ENCODE measurements around the gene HDGF. TPM values are rescaled to one million over a fixed set of nuclear protein-coding genes. Genes with fewer than 3 reads are reported as not detected.

The HDGF gene
- total and polyA plus RNA-seq, 9 of the 15 experiments (the other 6 are each of a cell fraction or from before 2014, with no cell fraction given): 38.8 to 601 (median 400) TPM

DNA sequence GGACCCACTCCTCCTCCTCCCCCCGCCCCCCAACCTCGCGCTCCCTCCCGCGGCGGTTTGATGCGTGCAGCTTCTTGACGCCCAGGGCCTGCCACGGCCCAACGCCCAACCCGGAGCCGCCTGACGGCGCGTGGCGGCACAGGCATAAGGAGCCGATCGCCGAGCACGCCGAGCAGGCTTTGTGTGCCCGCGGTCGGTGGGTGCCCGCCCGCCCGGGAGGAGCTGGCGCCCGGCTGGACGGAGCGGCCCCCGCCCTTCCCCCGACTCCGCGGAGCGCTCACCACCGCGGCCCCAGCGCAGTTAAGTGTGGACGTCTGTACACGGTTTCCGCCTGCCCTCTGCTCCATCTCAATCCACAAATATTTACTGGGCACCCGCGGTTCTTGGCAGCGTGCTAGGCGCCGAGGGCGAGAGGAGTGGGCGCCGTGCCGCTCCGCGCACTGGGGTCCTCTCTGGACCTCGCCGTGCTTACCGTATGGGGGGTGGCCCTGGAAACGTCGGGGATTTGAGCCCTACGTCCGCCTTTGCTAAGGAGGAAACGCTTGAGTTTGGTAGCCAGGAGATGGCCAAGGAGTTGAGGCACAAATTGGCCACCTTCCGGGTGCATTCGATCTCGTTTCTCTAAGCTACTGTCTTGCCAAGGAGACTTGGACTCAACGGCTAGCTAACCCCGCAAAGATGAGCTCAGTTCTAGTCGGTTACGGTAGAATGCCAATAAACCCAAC, 444 bp upstream of the HDGF start (continued):
- no peak for TF ChIP-seq ZNF133 (CRISPR knock-in tag; IDR thresholded peaks at IDR 0.05)
- peak in 1 of 2 experiments; percentile 24; a peak in 1 of 4 replicates for TF ChIP-seq SIX5 (IDR thresholded peaks at IDR 0.05; ENCODE audit: borderline replicate concordance in 1 of 2, insufficient read depth in 1 of 2, low read depth in 1 of 2, low read length in 2 of 2)
- TF ChIP-seq ZNF12 (CRISPR knock-in tag; IDR thresholded peaks at IDR 0.05): peak; percentile 65; the same call in 1 of the 2 replicates
- TF ChIP-seq EWSR1 (IDR thresholded peaks at IDR 0.05; ENCODE audit: borderline replicate concordance, low read depth, partially characterized antibody): no peak
- no peak for TF ChIP-seq STAT5A (IDR thresholded peaks at IDR 0.05; ENCODE audit: borderline replicate concordance, low read length)
- peak; percentile 62 for TF ChIP-seq ZFX (CRISPR knock-in tag; IDR thresholded peaks at IDR 0.05)
- TF ChIP-seq, protein P1, sequence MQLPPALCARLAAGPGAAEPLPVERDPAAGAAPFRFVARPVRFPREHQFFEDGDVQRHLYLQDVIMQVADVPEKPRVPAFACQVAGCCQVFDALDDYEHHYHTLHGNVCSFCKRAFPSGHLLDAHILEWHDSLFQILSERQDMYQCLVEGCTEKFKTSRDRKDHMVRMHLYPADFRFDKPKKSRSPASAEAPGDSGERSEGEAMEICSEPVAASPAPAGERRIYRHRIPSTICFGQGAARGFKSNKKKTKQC (CRISPR knock-in tag; IDR thresholded peaks at IDR 0.05): peak; percentile 44; the same call in 1 of the 2 replicates
- no peak for TF ChIP-seq ZNF77 (CRISPR knock-in tag; IDR thresholded peaks at IDR 0.05)
- TF ChIP-seq SMAD4 (CRISPR knock-in tag; conservative IDR thresholded peaks at IDR 0.05): 0 out of 2 replicates have a peak, but pooled peaks have one; percentile 18
- TF ChIP-seq ZNF644 (tag; IDR thresholded peaks at IDR 0.05; ENCODE audit: low read depth): no peak
- peak; percentile 98 for TF ChIP-seq NEUROD1 (IDR thresholded peaks at IDR 0.05; ENCODE audit: borderline replicate concordance, low read depth, low read length, partially characterized antibody)
- no peak for TF ChIP-seq ILF3 (IDR thresholded peaks at IDR 0.05; ENCODE audit: borderline replicate concordance)
- TF ChIP-seq, protein P2, sequence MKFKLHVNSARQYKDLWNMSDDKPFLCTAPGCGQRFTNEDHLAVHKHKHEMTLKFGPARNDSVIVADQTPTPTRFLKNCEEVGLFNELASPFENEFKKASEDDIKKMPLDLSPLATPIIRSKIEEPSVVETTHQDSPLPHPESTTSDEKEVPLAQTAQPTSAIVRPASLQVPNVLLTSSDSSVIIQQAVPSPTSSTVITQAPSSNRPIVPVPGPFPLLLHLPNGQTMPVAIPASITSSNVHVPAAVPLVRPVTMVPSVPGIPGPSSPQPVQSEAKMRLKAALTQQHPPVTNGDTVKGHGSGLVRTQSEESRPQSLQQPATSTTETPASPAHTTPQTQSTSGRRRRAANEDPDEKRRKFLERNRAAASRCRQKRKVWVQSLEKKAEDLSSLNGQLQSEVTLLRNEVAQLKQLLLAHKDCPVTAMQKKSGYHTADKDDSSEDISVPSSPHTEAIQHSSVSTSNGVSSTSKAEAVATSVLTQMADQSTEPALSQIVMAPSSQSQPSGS (CRISPR knock-in tag; IDR thresholded peaks at IDR 0.05): no peak
- TF ChIP-seq, protein P3, sequence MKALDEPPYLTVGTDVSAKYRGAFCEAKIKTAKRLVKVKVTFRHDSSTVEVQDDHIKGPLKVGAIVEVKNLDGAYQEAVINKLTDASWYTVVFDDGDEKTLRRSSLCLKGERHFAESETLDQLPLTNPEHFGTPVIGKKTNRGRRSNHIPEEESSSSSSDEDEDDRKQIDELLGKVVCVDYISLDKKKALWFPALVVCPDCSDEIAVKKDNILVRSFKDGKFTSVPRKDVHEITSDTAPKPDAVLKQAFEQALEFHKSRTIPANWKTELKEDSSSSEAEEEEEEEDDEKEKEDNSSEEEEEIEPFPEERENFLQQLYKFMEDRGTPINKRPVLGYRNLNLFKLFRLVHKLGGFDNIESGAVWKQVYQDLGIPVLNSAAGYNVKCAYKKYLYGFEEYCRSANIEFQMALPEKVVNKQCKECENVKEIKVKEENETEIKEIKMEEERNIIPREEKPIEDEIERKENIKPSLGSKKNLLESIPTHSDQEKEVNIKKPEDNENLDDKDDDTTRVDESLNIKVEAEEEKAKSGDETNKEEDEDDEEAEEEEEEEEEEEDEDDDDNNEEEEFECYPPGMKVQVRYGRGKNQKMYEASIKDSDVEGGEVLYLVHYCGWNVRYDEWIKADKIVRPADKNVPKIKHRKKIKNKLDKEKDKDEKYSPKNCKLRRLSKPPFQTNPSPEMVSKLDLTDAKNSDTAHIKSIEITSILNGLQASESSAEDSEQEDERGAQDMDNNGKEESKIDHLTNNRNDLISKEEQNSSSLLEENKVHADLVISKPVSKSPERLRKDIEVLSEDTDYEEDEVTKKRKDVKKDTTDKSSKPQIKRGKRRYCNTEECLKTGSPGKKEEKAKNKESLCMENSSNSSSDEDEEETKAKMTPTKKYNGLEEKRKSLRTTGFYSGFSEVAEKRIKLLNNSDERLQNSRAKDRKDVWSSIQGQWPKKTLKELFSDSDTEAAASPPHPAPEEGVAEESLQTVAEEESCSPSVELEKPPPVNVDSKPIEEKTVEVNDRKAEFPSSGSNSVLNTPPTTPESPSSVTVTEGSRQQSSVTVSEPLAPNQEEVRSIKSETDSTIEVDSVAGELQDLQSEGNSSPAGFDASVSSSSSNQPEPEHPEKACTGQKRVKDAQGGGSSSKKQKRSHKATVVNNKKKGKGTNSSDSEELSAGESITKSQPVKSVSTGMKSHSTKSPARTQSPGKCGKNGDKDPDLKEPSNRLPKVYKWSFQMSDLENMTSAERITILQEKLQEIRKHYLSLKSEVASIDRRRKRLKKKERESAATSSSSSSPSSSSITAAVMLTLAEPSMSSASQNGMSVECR (CRISPR knock-in tag; IDR thresholded peaks at IDR 0.05): peak; percentile 83
- TF ChIP-seq SMARCC2 (IDR thresholded peaks at IDR 0.05; ENCODE audit: low read depth): no peak
- no peak for TF ChIP-seq ZNF282 (CRISPR knock-in tag; IDR thresholded peaks at IDR 0.05)
- TF ChIP-seq ZNF639 (CRISPR knock-in tag; conservative IDR thresholded peaks at IDR 0.05 in 1 of 2, IDR thresholded peaks at IDR 0.05 in 1 of 2): peak in 1 of 2 experiments; percentile 18; a peak in 2 of 4 replicates
- TF ChIP-seq TOE1 (IDR thresholded peaks at IDR 0.05; ENCODE audit: borderline replicate concordance): peak; percentile 95
- TF ChIP-seq TOE1 (CRISPR knock-in tag; IDR thresholded peaks at IDR 0.05; ENCODE audit: borderline replicate concordance, low read depth): no peak

Data from K562 (cell line).